NCI-H1436 treated with DMSO at 0.1 percent for 48 hours (cell line): ENCODE data around the gene NENF.
"Not testable (repeated sequence)": the region's sequence is repeated elsewhere in the genome, so short reads cannot be mapped to it uniquely, and the experiment has no call there.

Source experiments
- DNase-seq: peaks from one replicate; lab custom pipeline; 2025; lab: John Stamatoyannopoulos, UW

NENF gene

GRCh38 chr1:212432661-212433576, at the start of gene NENF:
TSS of gene NENF (plus strand) at chr1:212432920. CDS start at chr1:212432944, 24 bp downstream.
- DNase-seq = peak; percentile 24

GRCh38 chr1:212386029-212386428, 46.7 kb upstream of the NENF start:
- no peak for DNase-seq

GRCh38 chr1:212388985-212389716, 43.6 kb upstream of the NENF start:
- no peak for DNase-seq

- DNase-seq = not testable (repeated sequence)
Observed at GRCh38 chr1:212395678-212396437, 36.9 kb upstream of the NENF start.

GRCh38 chr1:212396638-212397037, 36.1 kb upstream of the NENF start:
- DNase-seq = no peak

- DNase-seq = no peak
Observed at GRCh38 chr1:212397171-212397570, 35.5 kb upstream of the NENF start.

GRCh38 chr1:212401042-212401441, 31.7 kb upstream of the NENF start:
- DNase-seq = no peak

- no peak for DNase-seq
Observed at GRCh38 chr1:212401838-212402582, 30.7 kb upstream of the NENF start.

- no peak for DNase-seq
Observed at GRCh38 chr1:212402666-212403321, 29.9 kb upstream of the NENF start.

GRCh38 chr1:212410231-212410820, 22.4 kb upstream of the NENF start:
- DNase-seq = no peak

GRCh38 chr1:212412374-212412773, 20.3 kb upstream of the NENF start:
- no peak for DNase-seq

- no peak for DNase-seq
Observed at GRCh38 chr1:212413902-212414327, 18.8 kb upstream of the NENF start.

- DNase-seq = peak; percentile 83
Observed at GRCh38 chr1:212414328-212415106, 18.2 kb upstream of the NENF start, which contains the start of gene PACC1. TSS of gene PACC1 (minus strand) at chr1:212414886. CDS start at chr1:212414757, 129 bp downstream.

- DNase-seq = no peak
Observed at GRCh38 chr1:212415107-212415841, 17.4 kb upstream of the NENF start.

- no peak for DNase-seq
Observed at GRCh38 chr1:212421165-212421564, 11.6 kb upstream of the NENF start.

GRCh38 chr1:212423879-212424278, 8.8 kb upstream of the NENF start:
- DNase-seq = no peak

GRCh38 chr1:212428496-212428895, 4.2 kb upstream of the NENF start:
- DNase-seq = no peak

GRCh38 chr1:212430416-212430815, 2.3 kb upstream of the NENF start:
- DNase-seq = no peak

- no peak for DNase-seq
Observed at GRCh38 chr1:212430955-212431394, 1.7 kb upstream of the NENF start.
